Dedifferentiated amniotic fluid mesenchymal stem cell (primary cell): ENCODE results near the gene NT5C.

Experiments
- DNase-seq: peaks from one replicate; pipeline ENCODE4 v3.0.0-alpha.2; 2016; ENCODE audit errors: extremely low spot score

The NT5C gene

GRCh38 chr17:75093548-75094158 lies 37.9 kb downstream of the NT5C start:
- DNase-seq: no peak

- no peak for DNase-seq
Observed at GRCh38 chr17:75091855-75092327, 39.7 kb downstream of the NT5C start.

- no peak for DNase-seq
Observed at GRCh38 chr17:75090871-75091854, 40.4 kb downstream of the NT5C start.

DNA sequence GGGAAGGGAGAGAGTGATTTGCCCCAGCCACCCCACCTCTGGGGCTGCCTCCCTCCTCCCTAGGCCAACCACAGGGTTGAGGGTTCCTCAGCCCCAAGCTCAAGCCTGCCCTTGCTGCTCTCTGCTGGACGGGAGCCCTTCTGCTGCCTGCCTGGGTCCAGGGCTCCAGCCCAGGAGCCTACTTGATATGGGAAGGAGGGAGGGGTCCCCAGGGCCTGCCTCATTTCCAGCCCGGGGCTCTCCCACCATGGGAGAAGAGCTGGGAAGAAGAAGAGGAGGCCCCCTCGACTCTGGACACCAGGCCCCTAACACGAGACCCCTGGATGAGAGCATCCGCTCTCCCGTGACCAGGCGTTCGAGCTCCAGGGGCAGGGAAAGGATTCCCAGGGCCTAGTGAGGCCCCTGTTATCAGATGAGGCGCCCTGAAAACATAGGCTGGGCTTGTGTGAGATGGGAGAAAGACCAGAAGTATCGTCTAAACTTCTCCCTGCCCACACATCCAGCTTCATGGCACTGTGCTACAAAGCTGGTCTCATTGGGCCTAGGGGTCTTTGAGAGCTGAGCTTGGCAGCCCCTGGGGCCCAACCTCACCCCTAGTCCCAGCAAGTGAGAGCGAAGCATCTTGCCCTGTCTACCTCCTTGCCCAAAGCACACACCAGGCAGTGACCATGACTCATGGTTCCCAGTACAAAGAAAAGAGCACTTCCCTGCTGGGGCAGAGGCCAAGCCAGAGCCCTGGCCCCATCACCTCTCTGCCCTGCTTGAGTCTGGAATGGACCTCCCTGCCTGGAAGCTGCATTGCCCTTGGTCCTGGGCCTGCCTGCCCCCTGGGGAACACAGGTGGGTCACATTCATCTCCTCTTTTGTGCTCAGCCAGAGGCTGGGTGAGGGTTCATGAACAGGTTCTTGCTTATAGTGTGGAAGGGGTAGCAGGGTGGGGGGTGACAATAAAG lies 42.8 kb downstream of the NT5C start:
- DNase-seq: no peak

GRCh38 chr17:75087558-75088453 lies 43.7 kb downstream of the NT5C start, which contains the start of gene SLC16A5:
TSS of gene SLC16A5 (plus strand) at chr17:75087954. CDS start at chr17:75093637, 5,683 bp downstream.
- DNase-seq: peak; percentile 47

DNA sequence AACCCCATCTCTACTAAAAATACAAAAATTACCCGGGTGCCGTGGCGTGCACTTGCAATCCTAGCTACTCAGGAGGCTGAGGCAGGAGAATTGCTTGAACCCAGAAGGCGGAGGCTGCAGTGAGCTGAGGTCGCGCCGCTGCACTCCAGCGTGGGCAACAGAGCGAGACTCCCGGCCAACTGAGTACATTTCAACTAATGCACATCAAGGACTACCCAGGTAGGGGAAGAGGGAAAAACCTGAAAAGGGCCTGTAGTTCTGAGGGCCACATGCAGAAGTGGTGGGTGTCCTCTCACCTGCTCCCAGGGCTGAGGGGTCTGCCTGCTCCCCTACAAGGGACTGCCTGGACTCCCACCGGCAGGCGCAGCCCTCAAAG lies 44.4 kb downstream of the NT5C start:
- no peak for DNase-seq

DNA sequence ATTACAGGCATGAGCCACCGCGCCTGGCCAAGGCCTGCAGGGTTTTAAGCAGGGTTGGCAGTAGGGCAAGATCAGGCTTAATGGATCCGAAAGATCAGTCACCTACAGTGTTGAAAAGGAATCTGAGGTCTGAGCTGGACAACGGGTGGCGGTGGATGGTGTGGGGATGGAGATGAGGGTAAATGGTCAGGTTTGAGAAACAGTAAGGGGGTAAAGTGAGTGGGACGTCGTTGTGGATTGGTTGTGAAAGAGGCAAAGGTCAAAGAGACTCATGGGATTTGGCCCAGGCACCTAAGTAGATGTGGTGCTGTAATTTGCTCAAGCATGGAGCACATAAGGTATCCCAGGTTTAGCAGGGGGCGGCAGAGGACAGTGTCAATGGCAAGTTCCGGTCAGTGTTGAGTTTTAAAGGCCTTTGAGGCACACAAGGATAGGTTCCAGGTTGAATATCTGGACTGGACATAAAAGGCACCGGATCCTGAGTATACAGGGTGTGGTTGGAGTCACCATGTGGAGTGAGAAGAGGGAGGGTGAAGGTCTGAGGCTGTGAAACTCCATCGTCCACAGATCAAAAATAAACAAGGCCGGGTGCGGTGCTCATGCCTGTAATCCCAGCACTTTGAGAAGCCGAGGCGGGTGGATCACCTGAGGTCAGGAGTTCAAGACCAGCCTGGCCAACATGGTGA lies 44.9 kb downstream of the NT5C start:
- DNase-seq: no peak

DNA sequence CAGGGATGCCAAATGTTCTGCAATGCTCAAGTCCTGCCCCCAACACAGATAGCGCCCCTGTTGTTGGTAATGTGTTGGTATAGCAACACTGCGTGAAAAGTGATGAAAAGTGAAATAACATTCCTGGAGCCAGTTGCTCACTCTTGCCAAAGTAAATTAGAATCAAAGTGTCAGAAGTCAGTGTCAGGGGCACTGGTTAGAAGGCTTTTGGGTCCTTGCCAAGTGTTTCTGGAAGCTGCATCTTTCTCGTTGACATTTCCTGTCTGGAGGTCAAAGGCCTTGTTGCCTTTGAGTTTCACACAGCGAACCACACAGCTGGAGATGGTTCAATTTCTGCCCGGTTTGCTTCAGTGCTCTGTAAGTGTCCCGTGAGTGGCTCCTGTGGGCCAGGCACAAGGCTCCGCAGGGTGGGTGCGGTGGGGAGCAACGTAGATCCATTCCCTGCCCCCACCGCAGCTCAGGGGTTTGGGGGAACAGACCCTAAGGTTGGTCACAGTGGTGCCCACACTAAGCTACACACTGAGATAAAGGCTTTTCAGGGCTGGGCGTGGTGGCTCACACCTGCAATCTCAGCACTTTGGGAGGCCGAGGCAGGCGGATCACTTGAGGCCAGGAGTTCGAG lies 47.4 kb downstream of the NT5C start:
- no peak for DNase-seq

- no peak for DNase-seq
Observed at GRCh38 chr17:75082683-75083082, 48.9 kb downstream of the NT5C start.

- DNase-seq: no peak
Observed at GRCh38 chr17:75081611-75082540, 49.7 kb downstream of the NT5C start.
